ENCODE data around the gene DMBT1. TPM values are rescaled to one million over a fixed set of nuclear protein-coding genes. Genes with fewer than 3 reads are reported as not detected.

DMBT1 gene
- total RNA-seq, 1 donor from 2014 or later, result 0.49 TPM

GRCh38 chr10:122555442-122555841 is 5.1 kb upstream of the DMBT1 start:
- Mint-ChIP-seq H3K9me3 (ENCODE audit: unreplicated experiment) (no peaks in the 10 kb centered on the region), H3K4me3 (ENCODE audit: unreplicated experiment) (no peak overlapping the region), H3K4me1 (ENCODE audit: unreplicated experiment) (peaks cover 17% of the 10 kb centered on the region)

GRCh38 chr10:122557516-122557915 is 3.0 kb upstream of the DMBT1 start:
- Mint-ChIP-seq H3K4me1 (ENCODE audit: unreplicated experiment) (peaks cover 17% of the 10 kb centered on the region), H3K36me3 (ENCODE audit: low read depth, unreplicated experiment) (peaks cover 3% of the 10 kb centered on the region), H3K4me3 (ENCODE audit: unreplicated experiment) (no peak overlapping the region), H3K27ac (ENCODE audit: unreplicated experiment) (no peak overlapping the region), H3K27me3 (ENCODE audit: unreplicated experiment) (peaks cover 5% of the 10 kb centered on the region), H3K9me3 (ENCODE audit: unreplicated experiment) (no peaks in the 10 kb centered on the region)
- DNase-seq (ENCODE audit: low spot score), result no peak
- TF ChIP-seq CTCF (IDR thresholded peaks at IDR 0.05; ENCODE audit: unreplicated experiment), result no peak

More at GRCh38 chr10:122555442-122555841, 5.1 kb upstream of the DMBT1 start:
- Mint-ChIP-seq H3K36me3 (ENCODE audit: low read depth, unreplicated experiment) (peaks cover 3% of the 10 kb centered on the region), H3K27me3 (ENCODE audit: unreplicated experiment) (peaks cover 5% of the 10 kb centered on the region), H3K27ac (ENCODE audit: unreplicated experiment) (no peak overlapping the region)
- no peak for TF ChIP-seq CTCF (IDR thresholded peaks at IDR 0.05; ENCODE audit: unreplicated experiment)
- DNase-seq (ENCODE audit: low spot score), result no peak

- peaks cover 5% of the 10 kb centered on the region for H3K27me3 Mint-ChIP-seq (ENCODE audit: unreplicated experiment)
- no peak for DNase-seq (ENCODE audit: low spot score)
- H3K9me3 Mint-ChIP-seq (ENCODE audit: unreplicated experiment), result no peaks in the 10 kb centered on the region
- peaks cover 3% of the 10 kb centered on the region for H3K36me3 Mint-ChIP-seq (ENCODE audit: low read depth, unreplicated experiment)
- H3K4me3 Mint-ChIP-seq (ENCODE audit: unreplicated experiment), result no peak overlapping the region
- H3K4me1 Mint-ChIP-seq (ENCODE audit: unreplicated experiment), result peaks cover 17% of the 10 kb centered on the region
- no peak overlapping the region for H3K27ac Mint-ChIP-seq (ENCODE audit: unreplicated experiment)
- no peak for TF ChIP-seq CTCF (IDR thresholded peaks at IDR 0.05; ENCODE audit: unreplicated experiment)
Observed at GRCh38 chr10:122558452-122558851, 2.1 kb upstream of the DMBT1 start.

- peaks cover 5% of the 10 kb centered on the region for H3K27me3 Mint-ChIP-seq (ENCODE audit: unreplicated experiment)
- peaks cover 17% of the 10 kb centered on the region for H3K4me1 Mint-ChIP-seq (ENCODE audit: unreplicated experiment)
- no peaks in the 10 kb centered on the region for H3K9me3 Mint-ChIP-seq (ENCODE audit: unreplicated experiment)
- no peak for TF ChIP-seq CTCF (IDR thresholded peaks at IDR 0.05; ENCODE audit: unreplicated experiment)
- H3K27ac Mint-ChIP-seq (ENCODE audit: unreplicated experiment), result no peak overlapping the region
- H3K36me3 Mint-ChIP-seq (ENCODE audit: low read depth, unreplicated experiment), result peaks cover 3% of the 10 kb centered on the region
- no peak for DNase-seq (ENCODE audit: low spot score)
- H3K4me3 Mint-ChIP-seq (ENCODE audit: unreplicated experiment), result no peak overlapping the region
Observed at GRCh38 chr10:122559228-122559627, 1.3 kb upstream of the DMBT1 start.

- peaks cover 5% of the 10 kb centered on the region for H3K27me3 Mint-ChIP-seq (ENCODE audit: unreplicated experiment)
- H3K9me3 Mint-ChIP-seq (ENCODE audit: unreplicated experiment), result no peaks in the 10 kb centered on the region
Observed at GRCh38 chr10:122561212-122561611, 658 bp downstream of the DMBT1 start.

More at GRCh38 chr10:122561212-122561611, 658 bp downstream of the DMBT1 start:
- Mint-ChIP-seq H3K27ac (ENCODE audit: unreplicated experiment) (no peak overlapping the region), H3K4me1 (ENCODE audit: unreplicated experiment) (peaks cover 15% of the 10 kb centered on the region), H3K36me3 (ENCODE audit: low read depth, unreplicated experiment) (peaks cover under 1% of the 10 kb centered on the region), H3K4me3 (ENCODE audit: unreplicated experiment) (no peak overlapping the region)
- no peak for TF ChIP-seq CTCF (IDR thresholded peaks at IDR 0.05; ENCODE audit: unreplicated experiment)
- DNase-seq (ENCODE audit: low spot score), result no peak

All from endothelial cell (in vitro differentiated cells).